Keratinocyte (primary cell): ENCODE data around the gene ANKHD1. TPM values are rescaled to one million over a fixed set of nuclear protein-coding genes. Genes with fewer than 3 reads are reported as not detected.

Source experiments
- DNase-seq: peaks from one replicate; pipeline ENCODE4 v3.0.0-alpha.2; 2011; ENCODE audit warnings: low read depth, missing footprints, low spot score
- FAIRE-seq: peaks from 2 replicates; lab custom pipeline; 2011; peaks lifted over from hg19 to GRCh38; lab: Jason Lieb, UNC
- H2AFZ ChIP-seq: 2 replicates; pipeline ENCODE4 v1.6.0; 2012; ENCODE audit warnings: low read length, control low read depth, inconsistent platforms; ENCODE audit not compliant: control insufficient read depth
- H3K27ac ChIP-seq: 2 replicates; pipeline ENCODE4 v1.5.1; 2011; ENCODE audit warnings: low read length; ENCODE audit not compliant: control insufficient read depth, insufficient read depth
- H3K27me3 ChIP-seq: 3 replicates; pipeline ENCODE4 v1.6.0; 2011; ENCODE audit warnings: low read length; ENCODE audit not compliant: control insufficient read depth, insufficient read depth; ENCODE audit errors: extremely low read depth
- H3K36me3 ChIP-seq, 2 experiments: 2 replicates in 1 of 2; 3 replicates in 1 of 2; pipeline ENCODE4 v1.5.1; 2011; ENCODE audit warnings: low read length in 2 of 2, mild to moderate bottlenecking in 1 of 2; ENCODE audit not compliant: control insufficient read depth in 2 of 2, insufficient read depth in 2 of 2; ENCODE audit errors: extremely low read depth in 1 of 2
- H3K4me1 ChIP-seq: 3 replicates; pipeline ENCODE4 v1.5.1; 2011; ENCODE audit warnings: low read length; ENCODE audit not compliant: control insufficient read depth, insufficient read depth; ENCODE audit errors: extremely low read depth
- H3K4me2 ChIP-seq: 3 replicates; pipeline ENCODE4 v1.6.0; 2011; ENCODE audit warnings: low read depth, low read length; ENCODE audit not compliant: control insufficient read depth, insufficient read depth; ENCODE audit errors: extremely low read depth
- H3K4me3 ChIP-seq, 3 experiments: fragments of 200-600 bp in 1 of 3; sonication (generic) in 1 of 3; 2 replicates in 2 of 3; 3 replicates in 1 of 3; pipeline ENCODE4 v1.5.1; 2011 to 2016; ENCODE audit warnings: low read length in 3 of 3, mild to moderate bottlenecking in 3 of 3, control low read depth in 2 of 3, inconsistent platforms in 1 of 3, low read depth in 1 of 3, mixed read lengths in 1 of 3, mixed run types in 1 of 3, moderate library complexity in 1 of 3; ENCODE audit not compliant: control insufficient read depth in 2 of 3, insufficient read depth in 2 of 3; ENCODE audit errors: extremely low read depth in 1 of 3
- H3K79me2 ChIP-seq: 2 replicates; pipeline ENCODE4 v1.6.0; 2012; ENCODE audit warnings: low read length; ENCODE audit not compliant: control insufficient read depth, insufficient read depth
- H3K9ac ChIP-seq: 3 replicates; pipeline ENCODE4 v1.6.0; 2011; ENCODE audit warnings: low read length; ENCODE audit not compliant: control insufficient read depth, insufficient read depth; ENCODE audit errors: extremely low read depth
- H3K9me1 ChIP-seq: 3 replicates; pipeline ENCODE4 v1.6.0; 2011; ENCODE audit warnings: low read length; ENCODE audit not compliant: control insufficient read depth, insufficient read depth; ENCODE audit errors: extremely low read depth
- H3K9me3 ChIP-seq: 2 replicates; pipeline ENCODE4 v1.5.1; 2012; ENCODE audit warnings: low read depth, low read length; ENCODE audit not compliant: control insufficient read depth
- H4K20me1 ChIP-seq: 3 replicates; pipeline ENCODE4 v1.6.0; 2011; ENCODE audit warnings: low read length; ENCODE audit not compliant: control insufficient read depth, insufficient read depth; ENCODE audit errors: extremely low read depth
- EZH2 ChIP-seq: IDR thresholded peaks from one replicate; pipeline ENCODE4 v1.6.1; 2012; ENCODE audit warnings: inconsistent platforms, mild to moderate bottlenecking, low read length, moderate library complexity
- dilution Hi-C: fragments of 300-500 bp; cut with MboI; formaldehyde crosslinking; loops from one replicate; pipeline ENCODE4 v1.7.0; 2020; ENCODE audit warnings: low sequenced_read_pairs; ENCODE audit not compliant: extremely low pct_ligation_motif_present
- polyA plus RNA-seq, 5 experiments: library from polyadenylated mRNA; depleted of rRNA in 3 of 5; stranded (reverse) in 3 of 5; stranded (forward) in 1 of 5; unstranded in 1 of 5; fragments of >200 nt; gene quantifications; 1 replicate in 1 of 5; 2 replicates in 3 of 5; 3 replicates in 1 of 5; pipeline versions ENCODE4 v1.2.1 to v1.2.3, GENCODE V29; 2011 to 2012; ENCODE audit warnings: missing spikeins in 2 of 5, low read depth in 1 of 5, low replicate concordance in 1 of 5
- TF ChIP-seq, protein P1 (sequence below), 3 experiments: IDR thresholded peaks in 1 of 3; conservative IDR thresholded peaks in 1 of 3; optimal IDR thresholded peaks in 1 of 3; 2 replicates in 2 of 3; 3 replicates in 1 of 3; pipeline versions ENCODE3 to v1.5.1; 2011; ENCODE audit warnings: low read length in 3 of 3, mild to moderate bottlenecking in 3 of 3, moderate library complexity in 2 of 3, control low read depth in 1 of 3, inconsistent platforms in 1 of 3; ENCODE audit not compliant: insufficient read depth in 2 of 3; ENCODE audit errors: extremely low read depth in 1 of 3

ANKHD1 gene
- polyA plus RNA-seq, 1 donor (not counting 4 experiments of a cell fraction or from before 2014, with no cell fraction given), result 65.9 TPM

DNA sequence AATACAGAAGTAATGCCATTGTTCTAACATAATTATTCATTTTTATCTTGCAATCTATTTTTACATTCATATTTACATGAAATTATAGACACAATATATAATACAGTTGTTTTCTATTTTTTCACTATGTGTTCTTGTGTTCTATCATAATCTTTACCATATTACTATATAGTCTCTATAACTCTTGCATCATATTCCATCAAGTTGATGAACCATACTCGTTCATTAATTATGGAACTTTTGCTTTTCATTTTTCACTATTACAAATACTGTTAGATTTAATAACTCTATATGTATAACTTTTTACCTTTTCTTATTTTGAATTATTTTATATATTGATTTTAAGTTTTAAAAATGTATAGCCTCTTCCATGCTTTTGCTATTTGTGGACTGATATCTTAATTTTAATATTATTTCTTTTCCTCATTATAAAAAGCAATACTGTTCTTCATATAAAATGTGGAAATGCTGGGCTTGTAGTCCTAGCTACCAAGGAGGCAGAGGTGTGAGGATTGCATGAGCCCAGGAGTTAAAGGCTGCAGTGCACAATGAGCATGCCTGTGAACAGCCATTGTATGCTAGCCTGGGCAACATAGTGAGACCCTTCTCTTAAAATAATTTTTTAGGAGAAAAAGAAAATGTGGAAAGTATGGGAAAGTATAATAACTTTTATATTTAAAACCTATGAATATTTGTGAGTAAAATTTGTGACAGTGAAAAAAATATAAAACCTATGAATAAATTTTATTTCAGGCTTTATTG, 65.5 kb downstream of the ANKHD1 start:
- DNase-seq, result no peak
- no peaks in the 10 kb centered on the region for H4K20me1 ChIP-seq
- no peaks in the 10 kb centered on the region for H3K9me1 ChIP-seq
- no peak overlapping the region for H3K4me3 ChIP-seq
- no peaks in the 10 kb centered on the region for H3K4me1 ChIP-seq
- H2AFZ ChIP-seq, result no peak overlapping the region
- no peak for FAIRE-seq
- no peaks in the 10 kb centered on the region for H3K27me3 ChIP-seq
- no peaks in the 10 kb centered on the region for H3K79me2 ChIP-seq
- H3K27ac ChIP-seq, result no peak overlapping the region
- H3K36me3 ChIP-seq, result peaks cover 3 to 5% of the 10 kb centered on the region in 2 experiments
- H3K4me2 ChIP-seq, result no peak overlapping the region
- H3K9ac ChIP-seq, result no peak overlapping the region
- dilution Hi-C loops, result no loop called here
- no peaks in the 10 kb centered on the region for H3K9me3 ChIP-seq
- TF ChIP-seq, protein P1, sequence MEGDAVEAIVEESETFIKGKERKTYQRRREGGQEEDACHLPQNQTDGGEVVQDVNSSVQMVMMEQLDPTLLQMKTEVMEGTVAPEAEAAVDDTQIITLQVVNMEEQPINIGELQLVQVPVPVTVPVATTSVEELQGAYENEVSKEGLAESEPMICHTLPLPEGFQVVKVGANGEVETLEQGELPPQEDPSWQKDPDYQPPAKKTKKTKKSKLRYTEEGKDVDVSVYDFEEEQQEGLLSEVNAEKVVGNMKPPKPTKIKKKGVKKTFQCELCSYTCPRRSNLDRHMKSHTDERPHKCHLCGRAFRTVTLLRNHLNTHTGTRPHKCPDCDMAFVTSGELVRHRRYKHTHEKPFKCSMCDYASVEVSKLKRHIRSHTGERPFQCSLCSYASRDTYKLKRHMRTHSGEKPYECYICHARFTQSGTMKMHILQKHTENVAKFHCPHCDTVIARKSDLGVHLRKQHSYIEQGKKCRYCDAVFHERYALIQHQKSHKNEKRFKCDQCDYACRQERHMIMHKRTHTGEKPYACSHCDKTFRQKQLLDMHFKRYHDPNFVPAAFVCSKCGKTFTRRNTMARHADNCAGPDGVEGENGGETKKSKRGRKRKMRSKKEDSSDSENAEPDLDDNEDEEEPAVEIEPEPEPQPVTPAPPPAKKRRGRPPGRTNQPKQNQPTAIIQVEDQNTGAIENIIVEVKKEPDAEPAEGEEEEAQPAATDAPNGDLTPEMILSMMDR (optimal IDR thresholded peaks at IDR 0.05 in 1 of 3, IDR thresholded peaks at IDR 0.05 in 1 of 3, conservative IDR thresholded peaks at IDR 0.05 in 1 of 3; ENCODE audit: extremely low read depth in 1 of 3, insufficient read depth in 2 of 3, low read length in 3 of 3), result no peak
- no peak for TF ChIP-seq EZH2

GRCh38 chr5:140468188-140468587, 66.6 kb downstream of the ANKHD1 start:
- Histone ChIP-seq H3K9me1 (no peaks in the 10 kb centered on the region), H2AFZ (no peak overlapping the region), H3K4me3 (no peak overlapping the region), H4K20me1 (no peaks in the 10 kb centered on the region), H3K79me2 (no peaks in the 10 kb centered on the region), H3K27ac (no peak overlapping the region), H3K27me3 (no peaks in the 10 kb centered on the region), H3K4me1 (no peaks in the 10 kb centered on the region), H3K9me3 (no peaks in the 10 kb centered on the region), H3K36me3 (peaks cover 0 to 5% of the 10 kb centered on the region in 2 experiments), H3K4me2 (no peak overlapping the region), H3K9ac (no peak overlapping the region)
- dilution Hi-C loops, result no loop called here
- TF ChIP-seq, protein P1 (optimal IDR thresholded peaks at IDR 0.05 in 1 of 3, IDR thresholded peaks at IDR 0.05 in 1 of 3, conservative IDR thresholded peaks at IDR 0.05 in 1 of 3; ENCODE audit: extremely low read depth in 1 of 3, insufficient read depth in 2 of 3, low read length in 3 of 3), result no peak
- TF ChIP-seq EZH2, result no peak
- DNase-seq (no peak), FAIRE-seq (no peak)
